ENCODE data around the gene ZNF615.
"Not testable (repeated sequence)": the region's sequence is repeated elsewhere in the genome, so short reads cannot be mapped to it uniquely, and the experiment has no call there.

DNA sequence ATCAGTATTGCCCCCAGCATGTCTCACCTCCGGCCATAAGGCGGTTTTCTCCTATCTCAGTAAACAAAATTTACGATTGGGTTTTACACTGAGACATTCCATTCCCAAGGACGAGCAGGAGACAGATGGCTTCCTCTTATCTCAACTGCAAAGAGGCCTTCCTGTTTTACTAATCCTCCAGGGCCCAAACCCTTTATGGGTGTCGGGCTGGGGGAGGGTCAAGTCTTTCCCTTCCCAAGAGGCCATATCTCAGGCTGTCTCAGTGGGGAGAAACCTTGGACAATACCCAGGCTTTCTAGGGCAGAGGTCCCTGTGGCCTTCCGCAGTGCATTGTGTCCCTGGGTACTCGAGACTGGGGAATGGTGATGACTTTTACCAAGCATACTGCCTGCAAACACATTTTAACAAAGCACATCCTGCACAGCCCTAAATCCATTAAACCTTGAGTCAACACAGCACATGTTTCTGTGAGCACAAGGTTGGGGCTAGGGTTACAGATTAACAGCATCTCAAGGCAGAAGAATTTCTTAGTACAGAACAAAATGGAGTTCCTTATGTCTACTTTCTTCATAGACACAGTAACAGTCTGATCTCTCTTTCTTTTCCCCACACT lies 47.3 kb downstream of the ZNF615 start:
- TF ChIP-seq POLR2A (IDR thresholded peaks at IDR 0.05) = not testable (repeated sequence)
- TF ChIP-seq, protein P1, sequence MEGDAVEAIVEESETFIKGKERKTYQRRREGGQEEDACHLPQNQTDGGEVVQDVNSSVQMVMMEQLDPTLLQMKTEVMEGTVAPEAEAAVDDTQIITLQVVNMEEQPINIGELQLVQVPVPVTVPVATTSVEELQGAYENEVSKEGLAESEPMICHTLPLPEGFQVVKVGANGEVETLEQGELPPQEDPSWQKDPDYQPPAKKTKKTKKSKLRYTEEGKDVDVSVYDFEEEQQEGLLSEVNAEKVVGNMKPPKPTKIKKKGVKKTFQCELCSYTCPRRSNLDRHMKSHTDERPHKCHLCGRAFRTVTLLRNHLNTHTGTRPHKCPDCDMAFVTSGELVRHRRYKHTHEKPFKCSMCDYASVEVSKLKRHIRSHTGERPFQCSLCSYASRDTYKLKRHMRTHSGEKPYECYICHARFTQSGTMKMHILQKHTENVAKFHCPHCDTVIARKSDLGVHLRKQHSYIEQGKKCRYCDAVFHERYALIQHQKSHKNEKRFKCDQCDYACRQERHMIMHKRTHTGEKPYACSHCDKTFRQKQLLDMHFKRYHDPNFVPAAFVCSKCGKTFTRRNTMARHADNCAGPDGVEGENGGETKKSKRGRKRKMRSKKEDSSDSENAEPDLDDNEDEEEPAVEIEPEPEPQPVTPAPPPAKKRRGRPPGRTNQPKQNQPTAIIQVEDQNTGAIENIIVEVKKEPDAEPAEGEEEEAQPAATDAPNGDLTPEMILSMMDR (IDR thresholded peaks at IDR 0.05) = not testable (repeated sequence)

Data from heart left ventricle (tissue), 13 donors.